ENCODE results near the gene MPRIP.
A peak's percentile ranks its signal among the peaks of the same experiment; 100 is the strongest.

MPRIP gene

DNA sequence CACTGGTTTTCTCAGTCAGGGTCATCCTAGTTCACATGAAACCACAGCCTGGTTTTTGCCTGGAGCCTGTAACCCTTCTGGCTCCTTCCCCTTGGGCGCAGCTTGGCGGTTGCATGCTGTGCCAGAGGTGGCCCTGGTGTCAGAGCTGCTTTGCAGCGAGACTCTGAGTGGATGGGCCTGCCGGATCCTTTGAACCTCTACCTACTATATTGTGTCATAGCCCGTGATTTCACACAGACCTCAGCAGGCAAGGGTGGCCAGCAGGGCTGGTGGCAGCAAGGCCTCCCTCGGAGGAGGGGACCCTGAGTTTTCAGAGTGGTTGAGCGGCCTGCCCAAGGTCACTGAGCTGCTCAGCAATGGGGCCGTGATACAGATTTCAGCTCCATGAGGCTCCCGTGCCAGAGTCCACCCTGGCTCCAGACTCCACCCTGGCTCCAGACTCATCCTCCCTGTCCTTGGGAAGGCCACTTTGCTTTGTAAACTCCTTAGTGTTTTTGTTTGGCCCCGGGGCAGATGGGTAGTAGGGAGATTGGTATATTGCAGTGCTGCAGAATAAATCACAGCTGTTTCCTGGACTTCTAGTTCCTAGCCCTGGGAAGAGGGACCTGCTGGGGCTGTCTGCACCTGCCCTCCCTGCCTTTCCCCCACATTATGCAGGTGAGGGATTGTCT is 9.7 kb downstream of the MPRIP start:
- no peak overlapping the region for H2AFZ ChIP-seq
- H3K9ac ChIP-seq = no peak overlapping the region
- H3K9me3 ChIP-seq (ENCODE audit: control insufficient read depth, low read length) = no peaks in the 10 kb centered on the region
- H3K27me3 ChIP-seq (ENCODE audit: control insufficient read depth, insufficient read depth, low read length) = no peaks in the 10 kb centered on the region
- H3K4me2 ChIP-seq (ENCODE audit: low read length) = peak overlapping the region; percentile 4
- H3K36me3 ChIP-seq (ENCODE audit: control insufficient read depth, insufficient read depth, low read length) = no peaks in the 10 kb centered on the region
- H3K4me1 ChIP-seq = peaks cover 27% of the 10 kb centered on the region
- peaks cover 94% of the 10 kb centered on the region for H3K79me2 ChIP-seq
- no peak overlapping the region for H3K27ac ChIP-seq
- H3K4me3 ChIP-seq (ENCODE audit: low read depth, low read length) = no peak overlapping the region
- TF ChIP-seq, protein P1, sequence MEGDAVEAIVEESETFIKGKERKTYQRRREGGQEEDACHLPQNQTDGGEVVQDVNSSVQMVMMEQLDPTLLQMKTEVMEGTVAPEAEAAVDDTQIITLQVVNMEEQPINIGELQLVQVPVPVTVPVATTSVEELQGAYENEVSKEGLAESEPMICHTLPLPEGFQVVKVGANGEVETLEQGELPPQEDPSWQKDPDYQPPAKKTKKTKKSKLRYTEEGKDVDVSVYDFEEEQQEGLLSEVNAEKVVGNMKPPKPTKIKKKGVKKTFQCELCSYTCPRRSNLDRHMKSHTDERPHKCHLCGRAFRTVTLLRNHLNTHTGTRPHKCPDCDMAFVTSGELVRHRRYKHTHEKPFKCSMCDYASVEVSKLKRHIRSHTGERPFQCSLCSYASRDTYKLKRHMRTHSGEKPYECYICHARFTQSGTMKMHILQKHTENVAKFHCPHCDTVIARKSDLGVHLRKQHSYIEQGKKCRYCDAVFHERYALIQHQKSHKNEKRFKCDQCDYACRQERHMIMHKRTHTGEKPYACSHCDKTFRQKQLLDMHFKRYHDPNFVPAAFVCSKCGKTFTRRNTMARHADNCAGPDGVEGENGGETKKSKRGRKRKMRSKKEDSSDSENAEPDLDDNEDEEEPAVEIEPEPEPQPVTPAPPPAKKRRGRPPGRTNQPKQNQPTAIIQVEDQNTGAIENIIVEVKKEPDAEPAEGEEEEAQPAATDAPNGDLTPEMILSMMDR (IDR thresholded peaks at IDR 0.05) = no peak

DNA sequence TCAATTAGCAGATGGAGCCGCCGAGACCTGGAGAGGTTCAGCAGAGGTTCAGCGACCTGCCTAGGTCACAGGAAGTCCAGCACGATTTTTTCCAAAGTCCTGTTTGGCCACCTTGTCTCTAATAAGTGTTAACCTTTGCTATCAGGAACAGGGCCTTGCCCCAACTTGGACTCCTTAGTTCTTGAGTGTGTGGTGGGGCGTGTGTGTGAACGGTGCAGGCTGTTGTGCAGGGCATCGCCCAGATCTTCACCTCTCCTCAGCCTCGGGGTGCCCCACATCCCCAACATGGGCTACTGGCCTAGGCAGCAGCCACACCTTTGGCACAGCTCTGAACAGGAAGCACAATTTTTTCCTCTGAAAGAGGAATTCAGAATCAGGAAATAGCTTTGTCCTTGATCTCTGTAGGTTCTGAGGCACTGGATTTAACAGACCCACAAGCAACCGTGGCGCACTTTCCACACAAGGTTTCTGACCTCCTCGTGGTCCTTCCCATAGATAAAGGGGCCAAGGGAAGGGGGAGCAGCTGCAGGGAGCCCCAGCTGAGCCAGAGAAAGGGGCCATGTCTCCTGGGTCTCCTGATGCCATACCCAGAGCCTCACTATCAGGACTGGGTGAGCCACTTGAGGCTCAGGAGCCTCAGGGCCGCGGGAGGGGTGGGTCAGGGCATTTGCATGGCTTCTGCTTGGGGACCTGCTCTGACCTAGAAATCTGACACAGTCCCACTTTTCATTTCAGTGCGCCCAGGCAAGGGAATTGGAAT is 10.4 kb downstream of the MPRIP start:
- peak overlapping the region; percentile 4 for H3K4me2 ChIP-seq (ENCODE audit: low read length)
- H3K4me3 ChIP-seq (ENCODE audit: low read depth, low read length) = no peak overlapping the region
- peaks cover 27% of the 10 kb centered on the region for H3K4me1 ChIP-seq
- TF ChIP-seq, protein P1 (IDR thresholded peaks at IDR 0.05) = no peak
- no peak overlapping the region for H3K9ac ChIP-seq
- H2AFZ ChIP-seq = no peak overlapping the region
- no peak overlapping the region for H3K27ac ChIP-seq
- H3K36me3 ChIP-seq (ENCODE audit: control insufficient read depth, insufficient read depth, low read length) = no peaks in the 10 kb centered on the region
- H3K27me3 ChIP-seq (ENCODE audit: control insufficient read depth, insufficient read depth, low read length) = no peaks in the 10 kb centered on the region
- peaks cover 95% of the 10 kb centered on the region for H3K79me2 ChIP-seq
- no peaks in the 10 kb centered on the region for H3K9me3 ChIP-seq (ENCODE audit: control insufficient read depth, low read length)

DNA sequence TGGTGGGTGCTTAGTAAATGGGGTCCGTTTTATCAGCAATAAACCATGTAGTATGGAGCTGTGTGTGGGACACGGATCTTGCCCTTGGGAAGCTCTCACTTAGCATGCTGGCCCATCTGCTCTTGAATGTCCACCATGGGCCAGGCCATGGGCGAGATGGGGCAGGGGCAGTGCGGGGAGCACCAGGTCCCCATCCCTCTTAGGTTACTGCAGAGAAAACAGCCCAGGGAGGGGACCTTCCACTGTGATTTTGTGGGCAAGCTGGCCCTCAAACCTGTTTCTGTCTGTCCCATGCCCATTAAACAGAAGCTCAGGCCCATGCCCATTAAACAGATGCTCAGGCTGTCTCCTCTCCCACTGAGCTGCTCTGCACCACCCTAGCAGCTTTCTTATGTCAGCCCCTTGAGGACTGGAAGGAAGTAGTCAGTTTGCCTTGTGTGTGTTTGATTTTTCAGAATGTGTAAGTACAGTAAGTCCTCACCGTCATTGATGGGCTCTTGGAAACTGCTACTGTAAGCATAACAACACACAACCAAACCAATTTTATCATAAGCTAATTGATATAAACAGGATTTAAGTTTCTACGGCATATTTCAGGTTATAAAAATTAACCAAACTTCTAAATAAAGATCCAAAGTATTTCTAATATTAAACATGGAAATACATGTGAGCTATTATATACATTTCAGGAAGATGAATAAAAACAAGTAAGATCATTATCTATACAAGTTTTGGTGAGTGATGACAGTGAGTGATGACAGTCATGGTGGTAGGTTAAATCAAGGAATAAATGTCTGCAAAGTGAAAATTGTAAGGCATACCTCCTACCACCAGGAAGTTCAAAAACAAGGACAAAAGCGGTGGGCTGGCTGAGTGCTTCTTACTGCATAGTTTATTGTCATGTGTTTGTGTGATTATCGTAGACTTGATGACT is 11.5 kb downstream of the MPRIP start:
- no peak overlapping the region for H2AFZ ChIP-seq
- peaks cover 27% of the 10 kb centered on the region for H3K4me1 ChIP-seq
- H3K36me3 ChIP-seq (ENCODE audit: control insufficient read depth, insufficient read depth, low read length) = no peaks in the 10 kb centered on the region
- H3K27me3 ChIP-seq (ENCODE audit: control insufficient read depth, insufficient read depth, low read length) = no peaks in the 10 kb centered on the region
- H3K9ac ChIP-seq = no peak overlapping the region
- H3K9me3 ChIP-seq (ENCODE audit: control insufficient read depth, low read length) = no peaks in the 10 kb centered on the region
- peaks cover 92% of the 10 kb centered on the region for H3K79me2 ChIP-seq
- H3K27ac ChIP-seq = no peak overlapping the region
- no peak overlapping the region for H3K4me2 ChIP-seq (ENCODE audit: low read length)
- TF ChIP-seq, protein P1 (IDR thresholded peaks at IDR 0.05) = no peak
- H3K4me3 ChIP-seq (ENCODE audit: low read depth, low read length) = no peak overlapping the region

DNA sequence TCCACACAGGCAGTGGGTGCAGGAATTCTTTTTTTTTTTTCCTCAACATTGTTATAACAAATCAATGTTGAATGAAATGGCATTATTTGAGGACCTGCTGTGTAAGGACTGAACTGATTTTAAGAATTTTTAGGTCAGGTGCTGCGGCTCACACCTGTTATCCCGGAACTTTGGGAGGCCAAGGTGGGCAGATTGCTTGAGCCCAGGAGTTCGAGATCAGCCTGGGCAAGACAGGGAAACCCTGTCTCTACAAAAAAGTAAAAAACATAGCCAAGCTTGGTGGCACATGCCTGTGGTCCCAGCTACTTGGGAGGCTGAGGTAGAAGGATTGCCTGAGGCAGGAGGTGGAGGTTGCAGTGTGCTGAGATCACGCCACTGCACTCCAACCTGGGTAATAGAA is 12.4 kb downstream of the MPRIP start:
- Histone ChIP-seq H3K27me3 (ENCODE audit: control insufficient read depth, insufficient read depth, low read length) (no peaks in the 10 kb centered on the region), H3K36me3 (ENCODE audit: control insufficient read depth, insufficient read depth, low read length) (no peaks in the 10 kb centered on the region), H2AFZ (no peak overlapping the region), H3K27ac (no peak overlapping the region), H3K4me2 (ENCODE audit: low read length) (no peak overlapping the region), H3K9ac (no peak overlapping the region), H3K9me3 (ENCODE audit: control insufficient read depth, low read length) (no peaks in the 10 kb centered on the region), H3K79me2 (peaks cover 92% of the 10 kb centered on the region), H3K4me3 (ENCODE audit: low read depth, low read length) (no peak overlapping the region), H3K4me1 (peaks cover 27% of the 10 kb centered on the region)
- TF ChIP-seq, protein P1 (IDR thresholded peaks at IDR 0.05) = no peak
